LNCaP clone FGC (cell line): ENCODE results near the gene FCRL5.

Experiments used
- DNase-seq: peaks from one replicate; pipeline ENCODE4 v3.0.0-alpha.2; 2011; ENCODE audit warnings: low read depth
- H3K4me3 ChIP-seq: 2 replicates; pipeline ENCODE4 v1.5.1; 2011; ENCODE audit warnings: mild to moderate bottlenecking, low read depth, low read length, control low read depth
- TF ChIP-seq, protein P1 (sequence below): IDR thresholded peaks from 2 replicates; pipeline ENCODE4 v1.5.1; 2012; ENCODE audit warnings: mild to moderate bottlenecking; ENCODE audit not compliant: control insufficient read depth, insufficient read depth; ENCODE audit errors: extremely low read depth

FCRL5 gene

DNA sequence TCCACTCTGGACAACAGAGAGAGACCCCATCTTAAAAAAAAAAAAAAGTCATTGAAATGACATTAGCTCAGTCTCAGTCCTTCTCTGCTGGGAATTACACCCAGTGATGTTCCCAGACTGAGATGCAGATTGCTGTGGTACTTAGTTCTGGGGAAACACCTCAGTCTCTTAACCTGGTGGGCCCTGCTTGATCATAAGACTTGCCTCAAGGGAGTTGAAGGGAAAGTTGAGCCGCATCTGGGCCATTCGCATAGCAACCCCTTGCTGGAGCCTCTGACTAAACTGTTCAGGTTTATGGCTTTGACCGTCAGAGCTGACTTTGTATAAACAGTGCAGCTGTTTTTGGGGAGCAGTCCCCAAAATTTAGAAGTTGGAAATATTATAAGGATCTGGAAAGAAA lies 32.2 kb upstream of the FCRL5 start:
- no peak for DNase-seq
- no peak overlapping the region for H3K4me3 ChIP-seq
- TF ChIP-seq, protein P1, sequence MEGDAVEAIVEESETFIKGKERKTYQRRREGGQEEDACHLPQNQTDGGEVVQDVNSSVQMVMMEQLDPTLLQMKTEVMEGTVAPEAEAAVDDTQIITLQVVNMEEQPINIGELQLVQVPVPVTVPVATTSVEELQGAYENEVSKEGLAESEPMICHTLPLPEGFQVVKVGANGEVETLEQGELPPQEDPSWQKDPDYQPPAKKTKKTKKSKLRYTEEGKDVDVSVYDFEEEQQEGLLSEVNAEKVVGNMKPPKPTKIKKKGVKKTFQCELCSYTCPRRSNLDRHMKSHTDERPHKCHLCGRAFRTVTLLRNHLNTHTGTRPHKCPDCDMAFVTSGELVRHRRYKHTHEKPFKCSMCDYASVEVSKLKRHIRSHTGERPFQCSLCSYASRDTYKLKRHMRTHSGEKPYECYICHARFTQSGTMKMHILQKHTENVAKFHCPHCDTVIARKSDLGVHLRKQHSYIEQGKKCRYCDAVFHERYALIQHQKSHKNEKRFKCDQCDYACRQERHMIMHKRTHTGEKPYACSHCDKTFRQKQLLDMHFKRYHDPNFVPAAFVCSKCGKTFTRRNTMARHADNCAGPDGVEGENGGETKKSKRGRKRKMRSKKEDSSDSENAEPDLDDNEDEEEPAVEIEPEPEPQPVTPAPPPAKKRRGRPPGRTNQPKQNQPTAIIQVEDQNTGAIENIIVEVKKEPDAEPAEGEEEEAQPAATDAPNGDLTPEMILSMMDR, result no peak

DNA sequence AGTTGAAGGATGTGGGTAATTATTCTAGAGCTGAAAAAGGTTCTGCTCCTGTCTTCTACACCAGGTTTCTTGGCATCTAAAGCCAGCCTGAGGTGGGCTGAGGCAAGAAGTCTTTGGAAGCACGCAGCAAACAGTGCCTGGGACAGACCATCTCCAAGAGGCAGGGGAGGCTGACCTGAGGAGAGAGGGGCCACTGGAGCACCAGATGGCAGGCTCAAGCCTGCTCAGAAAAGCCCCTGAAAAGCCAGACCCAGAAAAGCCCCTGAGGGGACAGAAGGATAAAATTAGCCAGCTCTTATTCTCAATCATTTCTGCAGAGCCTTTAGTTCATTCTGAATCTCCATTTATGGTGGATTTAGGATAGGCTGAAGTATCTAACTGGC lies 28.5 kb upstream of the FCRL5 start:
- DNase-seq, result no peak
- TF ChIP-seq, protein P1, result no peak
- H3K4me3 ChIP-seq, result no peak overlapping the region

DNA sequence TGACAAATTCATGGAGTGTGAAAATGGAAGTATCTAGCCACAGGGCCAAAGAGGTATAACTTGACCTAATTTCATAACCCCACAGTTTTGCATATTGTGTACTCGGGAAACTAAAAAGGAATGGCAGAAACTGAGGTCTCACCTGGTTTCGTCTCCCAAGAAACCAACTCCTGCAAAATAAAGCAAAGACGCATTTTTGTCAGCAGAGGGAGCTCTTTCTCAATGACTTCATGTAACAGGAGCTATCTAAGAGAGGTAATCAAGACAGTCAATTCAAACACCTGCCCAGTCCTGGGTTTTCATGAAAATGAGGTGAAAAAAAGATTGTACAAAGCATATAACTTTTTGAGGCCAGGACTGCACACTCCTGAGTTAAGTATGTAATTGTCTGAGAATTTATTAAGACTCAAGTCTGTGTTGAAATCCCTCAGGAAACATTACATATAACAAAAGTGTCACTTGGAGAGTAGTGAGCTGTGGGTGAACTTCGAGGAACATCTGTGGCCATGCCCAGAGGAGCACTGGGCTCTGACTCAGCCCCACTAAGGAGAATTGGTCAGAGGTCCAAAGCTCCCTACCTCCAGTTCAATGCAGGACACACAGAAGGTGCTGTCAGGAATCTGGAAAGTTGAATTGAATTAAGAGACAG lies 28.0 kb upstream of the FCRL5 start:
- TF ChIP-seq, protein P1, result peak; percentile 75
- DNase-seq, result peak; percentile 52
- no peak overlapping the region for H3K4me3 ChIP-seq

DNA sequence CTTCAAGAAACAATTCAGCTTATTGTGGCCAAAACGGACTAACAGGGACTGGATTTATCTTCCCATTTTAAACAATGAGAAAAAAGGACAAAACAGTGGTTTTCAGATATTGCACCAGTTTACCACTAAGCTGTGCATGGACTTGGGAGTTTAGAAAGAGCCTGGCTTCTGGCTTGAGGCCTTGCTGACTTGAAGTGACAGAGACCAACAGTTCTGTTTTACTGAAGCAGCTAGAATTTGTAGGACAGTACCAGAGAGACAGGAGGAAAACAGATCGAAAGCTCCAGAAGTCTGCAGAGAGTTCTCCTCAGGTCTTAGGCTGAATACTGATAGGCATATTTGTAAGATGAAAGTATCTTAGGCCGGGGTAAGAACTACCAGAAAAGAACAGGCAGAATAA lies 25.1 kb upstream of the FCRL5 start:
- no peak overlapping the region for H3K4me3 ChIP-seq
- TF ChIP-seq, protein P1, result no peak
- DNase-seq, result no peak

DNA sequence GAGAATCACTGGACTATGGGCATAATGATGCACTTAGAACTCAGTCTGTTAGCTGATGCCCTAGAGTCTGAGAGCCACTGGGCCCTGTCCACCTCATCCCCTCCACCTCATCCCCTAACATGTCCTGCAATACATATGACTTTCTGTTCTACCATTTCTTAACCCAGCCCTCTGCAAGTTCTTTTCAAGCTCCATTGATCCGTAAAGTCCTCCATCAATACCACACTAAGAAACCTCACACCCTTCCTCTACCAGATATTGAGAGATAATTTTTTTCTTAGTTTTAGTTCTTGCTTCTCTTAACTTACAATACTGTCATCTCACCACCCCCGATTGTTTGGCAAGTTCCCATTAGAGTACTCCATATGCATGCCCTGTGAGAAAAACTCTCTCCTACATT lies 23.4 kb upstream of the FCRL5 start:
- TF ChIP-seq, protein P1, result no peak
- DNase-seq, result no peak
- H3K4me3 ChIP-seq, result no peak overlapping the region

DNA sequence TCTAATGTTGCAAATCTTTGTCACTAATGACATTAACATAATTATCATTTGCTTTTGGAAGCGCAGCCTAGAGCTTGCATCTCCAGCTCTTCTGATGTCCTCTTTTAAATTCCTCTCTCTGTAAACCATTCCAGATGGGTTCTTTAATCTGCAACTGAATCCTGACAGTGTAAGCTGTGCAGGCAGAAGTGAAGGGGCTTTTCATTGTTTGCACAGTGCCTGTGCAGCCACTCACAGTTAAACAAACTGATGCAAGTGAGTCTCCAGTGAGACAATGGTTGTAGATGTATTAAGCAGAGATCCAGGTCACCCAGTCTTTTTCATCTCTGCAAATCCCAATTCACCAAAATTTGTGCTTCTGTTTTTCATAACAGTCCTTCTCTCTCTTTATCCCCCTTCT lies 22.5 kb upstream of the FCRL5 start:
- no peak for DNase-seq
- H3K4me3 ChIP-seq, result no peak overlapping the region

More for the DNA sequence above, 22.5 kb upstream of the FCRL5 start:
- TF ChIP-seq, protein P1, result no peak
